Measurements from ENCODE around the gene ODC1. TPM values are rescaled to one million over a fixed set of nuclear protein-coding genes. Genes with fewer than 3 reads are reported as not detected.

ODC1 gene
- total and polyA plus RNA-seq, 2 of the 4 experiments (the other 2 are of a cell fraction): 117 to 204 TPM

DNA sequence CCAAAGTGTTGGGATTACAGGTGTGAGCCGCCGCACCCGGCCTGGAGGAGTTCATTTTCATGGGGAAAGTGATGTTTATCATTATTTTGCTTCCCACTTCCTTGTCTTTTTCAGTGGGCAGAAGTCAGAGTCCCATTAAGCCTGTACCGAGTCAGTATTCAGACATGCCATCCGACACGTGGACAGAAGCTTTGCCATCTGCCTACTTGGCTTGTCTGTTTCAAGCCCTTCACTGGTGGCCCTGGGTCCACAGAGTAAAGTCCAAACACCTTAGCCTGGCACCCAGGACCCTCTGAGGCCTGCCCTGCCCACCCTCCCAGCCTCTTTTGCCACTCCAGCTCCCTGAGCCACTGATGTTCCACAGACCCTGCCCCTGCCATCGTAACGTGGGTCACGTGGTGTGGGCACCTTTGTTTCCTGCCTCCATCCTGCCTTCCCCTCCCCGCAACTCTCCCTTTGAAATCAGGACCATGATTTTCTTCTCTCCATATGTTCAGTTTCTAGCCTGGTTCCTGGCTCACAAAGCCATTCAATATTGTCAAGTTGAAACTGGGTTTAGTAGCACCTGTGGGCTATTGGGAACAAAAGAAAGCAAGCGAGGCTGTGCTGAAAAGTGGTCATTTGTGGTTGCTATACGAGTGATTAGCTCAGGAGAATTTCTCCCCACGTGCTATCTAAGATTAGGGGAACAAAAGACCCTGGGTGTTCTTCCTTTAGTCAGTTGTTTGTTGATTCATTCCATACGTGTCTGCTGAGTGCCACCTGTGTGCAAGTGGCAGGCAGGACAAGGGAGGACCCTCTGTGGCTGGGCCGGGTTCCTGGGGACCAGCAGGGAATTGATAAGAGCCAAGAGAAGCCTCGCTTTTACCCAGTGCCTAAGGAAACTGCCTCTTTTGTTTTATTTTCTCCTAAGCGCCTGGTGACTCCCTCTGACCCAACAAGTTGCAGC lies 5.1 kb upstream of the ODC1 start (continued):
- TF ChIP-seq USF2 (IDR thresholded peaks at IDR 0.05; ENCODE audit: low read depth, low read length) (no peak), RFX5 (IDR thresholded peaks at IDR 0.05; ENCODE audit: low read depth, low read length) (no peak)

GRCh38 chr2:10452312-10452711 lies 4.2 kb upstream of the ODC1 start:
- ChIA-PET POLR2A (ENCODE audit: unreplicated experiment) (no interaction called here), CTCF (interaction anchor here (0.7 to 1.0 kb wide), 3 partner anchors 9 to 289 kb away, joined by 3 to 4 read pairs (median 4); no protein-coding TSS in a partner anchor)
- H3K79me1 ChIP-seq (ENCODE audit: low read depth in 1 of 2, low read length in 2 of 2): peaks cover 0 to 13% of the 10 kb centered on the region in 2 experiments; a peak in 2 of 4 replicates
- no CpG with 5 or more reads among the region's 3 CpGs for WGBS, 2 experiments (ENCODE audit: extremely low coverage in 2 of 2, insufficient read length in 1 of 2)
- no peak overlapping the region for H3K9ac ChIP-seq (ENCODE audit: low read depth, low read length)
- H3K4me1 ChIP-seq (ENCODE audit: control insufficient read depth, insufficient read depth, low read length): peaks cover 8% of the 10 kb centered on the region
- H3K18ac ChIP-seq (ENCODE audit: low read depth, low read length): no peak overlapping the region
- ATAC-seq (ENCODE audit: low read depth) (peak; percentile 5; the same call in 1 of the 2 replicates), DNase-seq (peak; percentile 90)
- no peak overlapping the region for H3K56ac ChIP-seq (ENCODE audit: extremely low read depth, insufficient read depth, low read length)
- H2AK9ac ChIP-seq (replicated peaks; ENCODE audit: low read depth, low read length, poor library complexity): peak overlapping the region; percentile 1
- no peak overlapping the region for H3K27ac ChIP-seq (ENCODE audit: insufficient read depth, low read length)
- H3K27me3 ChIP-seq (ENCODE audit: control insufficient read depth, insufficient read depth, low read length): no peaks in the 10 kb centered on the region
- H2BK5ac ChIP-seq (ENCODE audit: low read depth, low read length, poor library complexity, severe bottlenecking): peak overlapping the region; percentile 41
- H2BK20ac ChIP-seq (ENCODE audit: low read depth, low read length): no peak overlapping the region
- H4K91ac ChIP-seq (ENCODE audit: insufficient read depth, low read depth, low read length): 0 out of 2 replicates have a peak overlapping the region, but pooled peaks have one; percentile 8
- no peaks in the 10 kb centered on the region for H3K36me3 ChIP-seq (ENCODE audit: control insufficient read depth, insufficient read depth, low read length)
- no peaks in the 10 kb centered on the region for H3K9me3 ChIP-seq (ENCODE audit: control insufficient read depth, insufficient read depth, low read length)
- H3K14ac ChIP-seq (replicated peaks; ENCODE audit: low read depth, low read length): no peak overlapping the region
- H3K4me3 ChIP-seq (ENCODE audit: insufficient read depth, low read depth, low read length): no peak overlapping the region
- dilution Hi-C loops (cut with HindIII; ENCODE audit: low sequenced_read_pairs, unreplicated experiment) (no loop called here), in situ Hi-C loops (cut with MboI; ENCODE audit: low sequenced_read_pairs) (no loop called here), intact Hi-C loops (cut with micrococcal nuclease) (no loop called here)
- H2BK15ac ChIP-seq (ENCODE audit: low read depth, low read length): no peak overlapping the region
- peak overlapping the region; percentile 22 to 66; a peak in 3 of 4 replicates for H4K8ac ChIP-seq (ENCODE audit: low read depth in 2 of 2, low read length in 2 of 2)
- peaks cover 2% of the 10 kb centered on the region for H4K20me1 ChIP-seq (ENCODE audit: insufficient read depth, low read length)
- H3K9me1 ChIP-seq (ENCODE audit: insufficient read depth, low read length): peaks cover 5% of the 10 kb centered on the region
- H2AFZ ChIP-seq (replicated peaks; ENCODE audit: low read length, poor library complexity): peak overlapping the region; percentile 18
- H2BK120ac ChIP-seq (ENCODE audit: low read depth, low read length): 0 out of 2 replicates have a peak overlapping the region, but pooled peaks have one; percentile 20
- peak overlapping the region; percentile 88 for H2AK5ac ChIP-seq (ENCODE audit: low read depth, low read length)
- H3K4ac ChIP-seq (ENCODE audit: low read depth, low read length): peak overlapping the region; percentile 81
- H3K4me2 ChIP-seq (ENCODE audit: low read depth, low read length): no peak overlapping the region
- no peak overlapping the region for H3K23ac ChIP-seq (ENCODE audit: low read depth, low read length)
- TF ChIP-seq CEBPB (IDR thresholded peaks at IDR 0.05; ENCODE audit: low read depth, low read length) (peak; percentile 71), RFX5 (IDR thresholded peaks at IDR 0.05; ENCODE audit: low read depth, low read length) (0 out of 2 replicates have a peak, but pooled peaks have one; percentile 23), USF2 (IDR thresholded peaks at IDR 0.05; ENCODE audit: low read depth, low read length) (no peak)
- peak overlapping the region; percentile 35; the same call in 1 of the 2 replicates for H4K5ac ChIP-seq (ENCODE audit: low read depth, low read length)
- BruUV-seq (replicated peaks): no TSS peak

Data from IMR-90 (cell line).